Liver (tissue), 9 donors: ENCODE data around the gene PPP1R18. TPM values are rescaled to one million over a fixed set of nuclear protein-coding genes. Genes with fewer than 3 reads are reported as not detected.

ENCODE experiments used
- DNase-seq: peaks from one replicate; pipeline ENCODE4 v3.0.0-alpha.2; 2017; ENCODE audit warnings: low spot score
- H3K27ac ChIP-seq, 2 donors: one replicate each; pipeline ENCODE4 v1.7.0; 2013; ENCODE audit warnings: inconsistent platforms in 2 of 2, low read length in 2 of 2, control low read depth in 1 of 2, low read depth in 1 of 2, mild to moderate bottlenecking in 1 of 2
- H3K27me3 ChIP-seq, 4 donors: one replicate each; pipeline versions ENCODE4 v1.6.1 to v1.7.0; 2013; ENCODE audit warnings: low read length in 3 of 4, inconsistent platforms in 1 of 4, mild to moderate bottlenecking in 1 of 4, moderate library complexity in 1 of 4; ENCODE audit not compliant: control insufficient read depth in 4 of 4, insufficient read depth in 4 of 4
- H3K36me3 ChIP-seq, 4 donors: one replicate each; pipeline versions ENCODE4 v1.6.1 to v1.7.0; 2013; ENCODE audit warnings: low read length in 3 of 4, mild to moderate bottlenecking in 3 of 4, low read depth in 1 of 4, moderate library complexity in 1 of 4; ENCODE audit not compliant: control insufficient read depth in 4 of 4, insufficient read depth in 3 of 4
- H3K4me1 ChIP-seq, 4 donors: one replicate each; pipeline versions ENCODE4 v1.6.1 to v1.7.0; 2013; ENCODE audit warnings: low read length in 3 of 4, mild to moderate bottlenecking in 3 of 4, moderate library complexity in 1 of 4; ENCODE audit not compliant: control insufficient read depth in 4 of 4, insufficient read depth in 4 of 4
- H3K4me3 ChIP-seq, 3 donors: one replicate each; pipeline versions ENCODE4 v1.6.1 to v1.7.0; 2013; ENCODE audit warnings: low read length in 3 of 3, control low read depth in 1 of 3, low read depth in 1 of 3, mild to moderate bottlenecking in 1 of 3
- H3K9ac ChIP-seq, 2 donors: one replicate each; pipeline ENCODE4 v1.7.0; 2013; ENCODE audit warnings: low read length in 2 of 2, mild to moderate bottlenecking in 2 of 2, moderate library complexity in 2 of 2, control low read depth in 1 of 2, low read depth in 1 of 2
- H3K9me3 ChIP-seq, 4 donors: one replicate each; pipeline versions ENCODE4 v1.6.1 to v1.7.0; 2013; ENCODE audit warnings: low read length in 3 of 4; ENCODE audit not compliant: control insufficient read depth in 4 of 4
- EGR1 ChIP-seq, 2 donors: IDR thresholded peaks; 2 replicates each; pipeline ENCODE4 v1.6.1; 2016 to 2018; ENCODE audit warnings: antibody characterized with exemption in 2 of 2, low read depth in 2 of 2
- FOXA1 ChIP-seq: IDR thresholded peaks from 2 replicates; pipeline ENCODE4 v1.6.1; 2016; ENCODE audit warnings: antibody characterized with exemption
- FOXA2 ChIP-seq: IDR thresholded peaks from 2 replicates; pipeline ENCODE4 v1.6.1; 2016; ENCODE audit warnings: antibody characterized with exemption
- GABPA ChIP-seq, 2 donors: IDR thresholded peaks in 1 of 2; conservative IDR thresholded peaks in 1 of 2; 2 replicates each; pipeline ENCODE4 v1.6.1; 2016; ENCODE audit warnings: antibody characterized with exemption in 2 of 2, mild to moderate bottlenecking in 1 of 2, moderate library complexity in 1 of 2
- HNF4A ChIP-seq, 2 donors: conservative IDR thresholded peaks; 2 replicates each; pipeline ENCODE4 v1.6.1; 2016; ENCODE audit warnings: antibody characterized with exemption in 2 of 2, mild to moderate bottlenecking in 2 of 2
- HNF4G ChIP-seq: IDR thresholded peaks from 2 replicates; pipeline ENCODE4 v1.6.1; 2016; ENCODE audit warnings: antibody characterized with exemption
- JUND ChIP-seq, 2 donors: IDR thresholded peaks; 2 replicates each; pipeline ENCODE4 v1.6.1; 2016; ENCODE audit warnings: antibody characterized with exemption in 2 of 2
- NR2F2 ChIP-seq: IDR thresholded peaks from 2 replicates; pipeline ENCODE4 v1.6.1; 2016; ENCODE audit warnings: antibody characterized with exemption
- RAD21 ChIP-seq, 2 donors: IDR thresholded peaks; 2 replicates each; pipeline ENCODE4 v1.6.1; 2016; ENCODE audit warnings: antibody characterized with exemption in 2 of 2, mild to moderate bottlenecking in 2 of 2
- RXRA ChIP-seq, 2 donors: IDR thresholded peaks; 2 replicates each; pipeline ENCODE4 v1.6.1; 2017 to 2018; ENCODE audit warnings: antibody characterized with exemption in 2 of 2, mild to moderate bottlenecking in 1 of 2
- SP1 ChIP-seq: IDR thresholded peaks from 2 replicates; pipeline ENCODE4 v1.6.1; 2018; ENCODE audit warnings: antibody characterized with exemption, mild to moderate bottlenecking
- TAF1 ChIP-seq: conservative IDR thresholded peaks from 2 replicates; pipeline ENCODE4 v1.6.1; 2016; ENCODE audit warnings: antibody characterized with exemption, mild to moderate bottlenecking
- YY1 ChIP-seq: IDR thresholded peaks from 2 replicates; pipeline ENCODE4 v1.6.1; 2016; ENCODE audit warnings: antibody characterized with exemption, mild to moderate bottlenecking
- WGBS: extraction: QIAGEN DNeasy Blood & Tissue Kit; methylation state at CpG from one replicate; pipeline ENCODE4 v1.1.7; 2013; 5-methylcytosine and 5-hydroxymethylcytosine counted together
- polyA plus RNA-seq, 2 donors: library from polyadenylated mRNA; stranded (reverse) in 1 of 2; unstranded in 1 of 2; fragments of 200-250 nt in 1 of 2; fragments of >200 nt in 1 of 2; fragmentation: Nextera tagmentation in 1 of 2; extraction: Ambion mirVana in 1 of 2; gene quantifications; one replicate each; pipeline versions ENCODE4 v1.2.1 to v1.2.3, GENCODE V29; 2013 to 2015
- total RNA-seq, 2 donors: library from RNA; depleted of rRNA; stranded (reverse); fragments of >200 nt; gene quantifications; one replicate each; pipeline ENCODE4 v1.2.3, GENCODE V29; 2014
- TF ChIP-seq, protein P1 (sequence below): IDR thresholded peaks from 2 replicates; pipeline ENCODE4 v1.6.1; 2016; ENCODE audit warnings: antibody characterized with exemption
- TF ChIP-seq, protein P2 (sequence below): IDR thresholded peaks from 2 replicates; pipeline ENCODE4 v1.6.1; 2016; ENCODE audit warnings: antibody characterized with exemption
- TF ChIP-seq, protein P3 (sequence below): IDR thresholded peaks from 2 replicates; pipeline ENCODE4 v1.6.1; 2016; ENCODE audit warnings: antibody characterized with exemption, mild to moderate bottlenecking
- TF ChIP-seq, protein P4 (sequence below): IDR thresholded peaks from 2 replicates; pipeline ENCODE4 v1.6.1; 2016; ENCODE audit warnings: antibody characterized with exemption
- TF ChIP-seq, protein P5 (sequence below): fragments of 150-350 bp; IDR thresholded peaks from 2 replicates; pipeline ENCODE4 v1.5.1; 2017; ENCODE audit warnings: improper control_type of control experiment, low read depth, low read length; ENCODE audit not compliant: missing input control
- donor health status: healthy.
- donor health status: healthy.
- donor health status: healthy.
- donor health status: healthy.
- donor health status: healthy.

Gene PPP1R18
- total and polyA plus RNA-seq, 4 donors: 7.4 to 17.4 (median 11.5) TPM

DNA sequence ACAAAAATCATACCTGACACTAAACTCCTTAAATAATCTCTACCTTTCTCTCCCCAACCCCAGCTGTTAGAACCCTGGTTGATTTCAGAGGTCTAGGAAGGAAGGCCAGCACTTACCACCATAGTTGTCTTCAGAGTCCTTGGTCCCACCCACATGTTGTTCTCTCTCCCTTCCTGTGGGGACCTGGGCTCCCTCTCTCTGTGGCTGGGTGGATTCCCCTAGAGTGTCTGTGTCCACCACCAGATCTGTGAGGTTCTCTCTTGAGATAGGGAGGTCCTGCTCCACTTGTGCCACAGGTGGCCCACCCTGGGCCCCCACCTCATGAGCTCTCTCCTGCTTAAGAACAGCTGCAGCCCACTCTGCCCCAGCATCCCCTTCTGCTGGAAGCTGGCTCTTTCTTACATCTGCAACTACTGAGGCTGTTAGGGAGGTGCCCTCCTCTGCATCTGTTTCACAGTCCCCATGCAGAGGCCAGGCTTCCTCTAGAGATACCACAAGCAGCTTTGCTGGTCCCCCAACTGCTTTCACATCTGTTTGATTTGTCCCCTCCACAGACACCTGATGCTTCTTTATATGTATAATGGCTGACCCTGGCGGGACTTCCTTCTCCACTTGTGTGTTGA is 25.4 kb upstream of the PPP1R18 start:
- no peak for DNase-seq
- Histone ChIP-seq H3K9ac (no peak overlapping the region), H3K27ac (no peak overlapping the region), H3K27me3 (no peaks in the 10 kb centered on the region), H3K4me3 (no peak overlapping the region), H3K9me3 (no peaks in the 10 kb centered on the region), H3K4me1 (peaks cover 11 to 41% (median 25%) of the 10 kb centered on the region in 4 donors), H3K36me3 (peaks cover 2 to 34% (median 26%) of the 10 kb centered on the region in 4 donors)
- 94% methylated on average over 1 of the region's 1 CpG for WGBS
- TF ChIP-seq SP1: no peak
- TF ChIP-seq RXRA (IDR thresholded peaks at IDR 0.05): no peak
- TF ChIP-seq TAF1: no peak
- TF ChIP-seq, protein P1, sequence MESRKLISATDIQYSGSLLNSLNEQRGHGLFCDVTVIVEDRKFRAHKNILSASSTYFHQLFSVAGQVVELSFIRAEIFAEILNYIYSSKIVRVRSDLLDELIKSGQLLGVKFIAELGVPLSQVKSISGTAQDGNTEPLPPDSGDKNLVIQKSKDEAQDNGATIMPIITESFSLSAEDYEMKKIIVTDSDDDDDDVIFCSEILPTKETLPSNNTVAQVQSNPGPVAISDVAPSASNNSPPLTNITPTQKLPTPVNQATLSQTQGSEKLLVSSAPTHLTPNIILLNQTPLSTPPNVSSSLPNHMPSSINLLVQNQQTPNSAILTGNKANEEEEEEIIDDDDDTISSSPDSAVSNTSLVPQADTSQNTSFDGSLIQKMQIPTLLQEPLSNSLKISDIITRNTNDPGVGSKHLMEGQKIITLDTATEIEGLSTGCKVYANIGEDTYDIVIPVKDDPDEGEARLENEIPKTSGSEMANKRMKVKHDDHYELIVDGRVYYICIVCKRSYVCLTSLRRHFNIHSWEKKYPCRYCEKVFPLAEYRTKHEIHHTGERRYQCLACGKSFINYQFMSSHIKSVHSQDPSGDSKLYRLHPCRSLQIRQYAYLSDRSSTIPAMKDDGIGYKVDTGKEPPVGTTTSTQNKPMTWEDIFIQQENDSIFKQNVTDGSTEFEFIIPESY: no peak
- no peak for TF ChIP-seq YY1
- TF ChIP-seq FOXA2: no peak
- TF ChIP-seq RAD21 (IDR thresholded peaks at IDR 0.05): no peak
- TF ChIP-seq, protein P2, sequence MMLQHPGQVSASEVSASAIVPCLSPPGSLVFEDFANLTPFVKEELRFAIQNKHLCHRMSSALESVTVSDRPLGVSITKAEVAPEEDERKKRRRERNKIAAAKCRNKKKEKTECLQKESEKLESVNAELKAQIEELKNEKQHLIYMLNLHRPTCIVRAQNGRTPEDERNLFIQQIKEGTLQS: no peak
- no peak for TF ChIP-seq EGR1 (IDR thresholded peaks at IDR 0.05; ENCODE audit: low read depth in 2 of 2)
- TF ChIP-seq, protein P3, sequence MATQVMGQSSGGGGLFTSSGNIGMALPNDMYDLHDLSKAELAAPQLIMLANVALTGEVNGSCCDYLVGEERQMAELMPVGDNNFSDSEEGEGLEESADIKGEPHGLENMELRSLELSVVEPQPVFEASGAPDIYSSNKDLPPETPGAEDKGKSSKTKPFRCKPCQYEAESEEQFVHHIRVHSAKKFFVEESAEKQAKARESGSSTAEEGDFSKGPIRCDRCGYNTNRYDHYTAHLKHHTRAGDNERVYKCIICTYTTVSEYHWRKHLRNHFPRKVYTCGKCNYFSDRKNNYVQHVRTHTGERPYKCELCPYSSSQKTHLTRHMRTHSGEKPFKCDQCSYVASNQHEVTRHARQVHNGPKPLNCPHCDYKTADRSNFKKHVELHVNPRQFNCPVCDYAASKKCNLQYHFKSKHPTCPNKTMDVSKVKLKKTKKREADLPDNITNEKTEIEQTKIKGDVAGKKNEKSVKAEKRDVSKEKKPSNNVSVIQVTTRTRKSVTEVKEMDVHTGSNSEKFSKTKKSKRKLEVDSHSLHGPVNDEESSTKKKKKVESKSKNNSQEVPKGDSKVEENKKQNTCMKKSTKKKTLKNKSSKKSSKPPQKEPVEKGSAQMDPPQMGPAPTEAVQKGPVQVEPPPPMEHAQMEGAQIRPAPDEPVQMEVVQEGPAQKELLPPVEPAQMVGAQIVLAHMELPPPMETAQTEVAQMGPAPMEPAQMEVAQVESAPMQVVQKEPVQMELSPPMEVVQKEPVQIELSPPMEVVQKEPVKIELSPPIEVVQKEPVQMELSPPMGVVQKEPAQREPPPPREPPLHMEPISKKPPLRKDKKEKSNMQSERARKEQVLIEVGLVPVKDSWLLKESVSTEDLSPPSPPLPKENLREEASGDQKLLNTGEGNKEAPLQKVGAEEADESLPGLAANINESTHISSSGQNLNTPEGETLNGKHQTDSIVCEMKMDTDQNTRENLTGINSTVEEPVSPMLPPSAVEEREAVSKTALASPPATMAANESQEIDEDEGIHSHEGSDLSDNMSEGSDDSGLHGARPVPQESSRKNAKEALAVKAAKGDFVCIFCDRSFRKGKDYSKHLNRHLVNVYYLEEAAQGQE: no peak

DNA sequence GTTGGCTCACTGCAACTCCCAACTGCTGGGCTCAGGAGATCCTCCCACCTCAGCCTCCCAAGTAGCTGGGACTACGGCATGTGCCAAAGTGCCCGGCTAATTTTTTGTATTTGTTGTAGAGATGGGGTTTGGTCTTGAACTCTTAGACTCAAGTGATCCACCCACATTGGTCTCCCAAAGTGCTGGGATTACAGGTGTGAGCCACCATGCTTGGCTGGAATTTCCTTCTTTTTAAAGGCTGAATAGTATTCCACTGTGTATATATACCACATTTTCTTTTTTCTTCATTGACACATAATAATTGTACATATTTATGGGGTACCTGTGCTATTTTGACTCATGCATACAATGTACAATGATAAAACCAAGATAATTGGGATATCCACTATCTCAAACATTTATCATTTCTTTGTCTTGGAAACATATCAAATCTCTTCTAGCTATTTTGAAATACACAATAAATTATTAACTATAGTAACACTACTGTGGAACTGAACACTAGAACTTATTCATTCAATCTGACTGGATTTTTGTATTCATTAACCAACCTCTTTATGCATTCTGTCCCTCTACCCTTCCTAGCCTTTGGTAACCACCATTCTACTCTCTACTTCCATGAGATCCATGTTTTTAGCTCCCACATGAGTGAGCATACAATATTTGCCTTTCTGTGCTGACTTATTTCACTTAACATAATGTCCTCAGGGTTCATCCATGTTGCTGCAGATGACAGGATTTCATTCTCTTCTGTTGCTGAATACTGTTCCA is 22.8 kb upstream of the PPP1R18 start:
- no peak for DNase-seq
- H3K4me1 ChIP-seq: peaks cover 7 to 36% (median 22%) of the 10 kb centered on the region in 4 donors
- H3K27ac ChIP-seq: peak overlapping the region; percentile 64 to 67
- H3K9ac ChIP-seq: no peak overlapping the region
- H3K4me3 ChIP-seq: no peak overlapping the region
- H3K36me3 ChIP-seq: peaks cover 5 to 39% (median 26%) of the 10 kb centered on the region in 4 donors
- no peaks in the 10 kb centered on the region for H3K27me3 ChIP-seq
- WGBS: 77% methylated on average over 2 of the region's 2 CpGs
- H3K9me3 ChIP-seq: no peaks in the 10 kb centered on the region
- peak; percentile 78 for TF ChIP-seq SP1
- peak; percentile 42 for TF ChIP-seq TAF1
- no peak for TF ChIP-seq FOXA1
- peak; percentile 7 to 59 for TF ChIP-seq RXRA (IDR thresholded peaks at IDR 0.05)
- TF ChIP-seq, protein P4, sequence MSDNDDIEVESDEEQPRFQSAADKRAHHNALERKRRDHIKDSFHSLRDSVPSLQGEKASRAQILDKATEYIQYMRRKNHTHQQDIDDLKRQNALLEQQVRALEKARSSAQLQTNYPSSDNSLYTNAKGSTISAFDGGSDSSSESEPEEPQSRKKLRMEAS: peak; percentile 38
- TF ChIP-seq FOXA2: no peak
- TF ChIP-seq GABPA (IDR thresholded peaks at IDR 0.05 in 1 of 2, conservative IDR thresholded peaks at IDR 0.05 in 1 of 2): no peak
- TF ChIP-seq NR2F2: no peak
- TF ChIP-seq, protein P1: no peak
- TF ChIP-seq, protein P2: no peak
- TF ChIP-seq HNF4G: no peak
- TF ChIP-seq YY1: peak; percentile 95
- TF ChIP-seq JUND (IDR thresholded peaks at IDR 0.05): peak in 1 of 2 donors; percentile 49
- TF ChIP-seq RAD21 (IDR thresholded peaks at IDR 0.05): peak; percentile 23 to 26
- peak; percentile 31 to 54 for TF ChIP-seq HNF4A (conservative IDR thresholded peaks at IDR 0.05)
- TF ChIP-seq, protein P5, sequence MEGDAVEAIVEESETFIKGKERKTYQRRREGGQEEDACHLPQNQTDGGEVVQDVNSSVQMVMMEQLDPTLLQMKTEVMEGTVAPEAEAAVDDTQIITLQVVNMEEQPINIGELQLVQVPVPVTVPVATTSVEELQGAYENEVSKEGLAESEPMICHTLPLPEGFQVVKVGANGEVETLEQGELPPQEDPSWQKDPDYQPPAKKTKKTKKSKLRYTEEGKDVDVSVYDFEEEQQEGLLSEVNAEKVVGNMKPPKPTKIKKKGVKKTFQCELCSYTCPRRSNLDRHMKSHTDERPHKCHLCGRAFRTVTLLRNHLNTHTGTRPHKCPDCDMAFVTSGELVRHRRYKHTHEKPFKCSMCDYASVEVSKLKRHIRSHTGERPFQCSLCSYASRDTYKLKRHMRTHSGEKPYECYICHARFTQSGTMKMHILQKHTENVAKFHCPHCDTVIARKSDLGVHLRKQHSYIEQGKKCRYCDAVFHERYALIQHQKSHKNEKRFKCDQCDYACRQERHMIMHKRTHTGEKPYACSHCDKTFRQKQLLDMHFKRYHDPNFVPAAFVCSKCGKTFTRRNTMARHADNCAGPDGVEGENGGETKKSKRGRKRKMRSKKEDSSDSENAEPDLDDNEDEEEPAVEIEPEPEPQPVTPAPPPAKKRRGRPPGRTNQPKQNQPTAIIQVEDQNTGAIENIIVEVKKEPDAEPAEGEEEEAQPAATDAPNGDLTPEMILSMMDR: no peak
